Fibroblast of lung (primary cell): Measurements from ENCODE around the gene CCDC190. TPM values are rescaled to one million over a fixed set of nuclear protein-coding genes. Genes with fewer than 3 reads are reported as not detected.
"Not testable (repeated sequence)": the region's sequence is repeated elsewhere in the genome, so short reads cannot be mapped to it uniquely, and the experiment has no call there.

ENCODE experiments used
- DNase-seq, 2 donors: peaks; one replicate each; pipeline versions ENCODE4 v3.0.0 to v3.0.0-alpha.2; 2010; ENCODE audit warnings: low read depth in 2 of 2
- H2AFZ ChIP-seq: 2 replicates; pipeline ENCODE4 v1.5.1; 2012; ENCODE audit warnings: low read length, control low read depth, inconsistent platforms
- H3K27ac ChIP-seq: 2 replicates; pipeline ENCODE4 v1.5.1; 2011; ENCODE audit warnings: low read length, control low read depth; ENCODE audit not compliant: insufficient read depth
- H3K27me3 ChIP-seq: 2 replicates; pipeline ENCODE4 v1.5.1; 2011; ENCODE audit warnings: mild to moderate bottlenecking, low read length; ENCODE audit not compliant: control insufficient read depth, insufficient read depth
- H3K36me3 ChIP-seq: 2 replicates; pipeline ENCODE4 v1.5.1; 2011; ENCODE audit warnings: low read length; ENCODE audit not compliant: control insufficient read depth, insufficient read depth
- H3K4me1 ChIP-seq: 2 replicates; pipeline ENCODE4 v1.5.1; 2011; ENCODE audit warnings: low read length; ENCODE audit not compliant: control insufficient read depth, insufficient read depth; ENCODE audit errors: extremely low read depth
- H3K4me2 ChIP-seq: 2 replicates; pipeline ENCODE4 v1.5.1; 2011; ENCODE audit warnings: low read length, control low read depth; ENCODE audit not compliant: insufficient read depth; ENCODE audit errors: extremely low read depth
- H3K4me3 ChIP-seq, 4 experiments: fragments of 200-600 bp in 1 of 4; sonication (generic) in 1 of 4; replicated peaks in 1 of 4; 2 replicates each; pipeline ENCODE4 v1.5.1; 2011 to 2016; ENCODE audit warnings: low read length in 4 of 4, low read depth in 3 of 4, mild to moderate bottlenecking in 3 of 4, control low read depth in 2 of 4, inconsistent platforms in 1 of 4, mixed read lengths in 1 of 4; ENCODE audit not compliant: insufficient read depth in 1 of 4; ENCODE audit errors: control extremely low read depth in 1 of 4
- H3K79me2 ChIP-seq: 2 replicates; pipeline ENCODE4 v1.5.1; 2012; ENCODE audit warnings: mild to moderate bottlenecking, low read length, inconsistent platforms; ENCODE audit not compliant: control insufficient read depth, insufficient read depth
- H3K9ac ChIP-seq: 2 replicates; pipeline ENCODE4 v1.5.1; 2011; ENCODE audit warnings: mild to moderate bottlenecking, low read length, control low read depth; ENCODE audit not compliant: insufficient read depth
- H3K9me3 ChIP-seq: 2 replicates; pipeline ENCODE4 v1.5.1; 2012; ENCODE audit warnings: low read depth, low read length; ENCODE audit not compliant: control insufficient read depth, insufficient read depth
- H4K20me1 ChIP-seq: 2 replicates; pipeline ENCODE4 v1.5.1; 2011; ENCODE audit warnings: low read length; ENCODE audit not compliant: control insufficient read depth, insufficient read depth; ENCODE audit errors: extremely low read depth
- polyA plus RNA-seq, 2 donors: library from polyadenylated mRNA; depleted of rRNA in 1 of 2; stranded (reverse) in 1 of 2; unstranded in 1 of 2; fragments of >200 nt; gene quantifications; 2 replicates each; pipeline ENCODE4 v1.2.1, GENCODE V29; 2011 to 2012; ENCODE audit warnings: missing spikeins in 1 of 2
- total RNA-seq: library from RNA; depleted of rRNA; stranded (reverse); fragments of >200 nt; gene quantifications from 2 replicates; pipeline ENCODE4 v1.2.1, GENCODE V29; 2014

The CCDC190 gene
- total and polyA plus RNA-seq, 2 donors (not counting 1 experiment from before 2014, with no cell fraction given): 0.36 TPM; not detected in 1

- H3K27me3 ChIP-seq, H4K20me1 ChIP-seq, H3K4me1 ChIP-seq: not testable (repeated sequence)
Observed at GRCh38 chr1:162807503-162807902, 53.5 kb downstream of the CCDC190 start.

More at GRCh38 chr1:162807503-162807902, 53.5 kb downstream of the CCDC190 start:
- H3K9me3 ChIP-seq, H2AFZ ChIP-seq, H3K79me2 ChIP-seq, H3K4me2 ChIP-seq, H3K9ac ChIP-seq, DNase-seq, H3K4me3 ChIP-seq, H3K36me3 ChIP-seq, H3K27ac ChIP-seq: not testable (repeated sequence)

Other genes with a start within 250 kb of the CCDC190 start
- gene DDR2, start 228.7 kb downstream of the CCDC190 start, total RNA-seq: 252 and 303 TPM in 2 replicates
- 144 and 192 TPM in 2 replicates for gene DDR2, start 228.7 kb downstream of the CCDC190 start, polyA plus RNA-seq
- gene HSD17B7, start 70.5 kb downstream of the CCDC190 start, total RNA-seq: 21.6 and 50.4 TPM in 2 replicates
- 15.7 and 19.8 TPM in 2 replicates for gene HSD17B7, start 70.5 kb downstream of the CCDC190 start, polyA plus RNA-seq
- gene RGS4, start 208.2 kb upstream of the CCDC190 start, total RNA-seq: 36.5 and 63.3 TPM in 2 replicates
- gene RGS4, start 208.2 kb upstream of the CCDC190 start, polyA plus RNA-seq: 80.2 and 170 TPM in 2 replicates